C4-2B (cell line): Measurements from ENCODE around the gene ENAH.

ENCODE experiments used
- ZFX ChIP-seq: fragments of 450-650 bp; IDR thresholded peaks from 2 replicates; pipeline ENCODE4 v1.6.1; 2017
- TF ChIP-seq, protein P1 (sequence below): fragments of 450-650 bp; conservative IDR thresholded peaks from 2 replicates; pipeline ENCODE4 v1.5.1; 2017; ENCODE audit warnings: mild to moderate bottlenecking

DNA sequence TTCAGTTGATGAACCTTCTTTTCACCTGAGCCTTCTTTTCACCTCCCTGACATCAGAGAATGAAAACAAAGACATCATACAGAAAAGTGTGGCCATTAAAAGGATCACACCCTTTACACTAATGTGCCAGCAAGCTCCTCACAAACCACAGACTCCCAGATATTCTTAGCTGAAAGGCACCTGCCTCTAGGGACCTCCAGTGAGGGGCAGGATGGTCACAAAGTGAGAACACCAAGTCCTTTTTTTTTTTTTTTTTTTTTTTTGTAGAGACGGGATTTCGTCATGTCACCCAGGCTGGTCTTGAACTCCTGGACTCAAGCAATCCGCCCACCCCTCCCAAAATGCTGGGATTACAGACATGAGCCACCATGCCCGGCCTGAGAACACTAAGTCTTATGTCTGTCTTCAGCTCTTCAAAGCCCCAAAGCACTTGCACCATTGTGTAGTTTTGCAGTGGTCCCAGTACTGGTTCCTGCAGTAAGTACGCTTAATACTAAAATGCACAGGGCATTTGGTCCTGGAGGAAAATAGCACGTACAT lies 166.9 kb downstream of the ENAH start:
- TF ChIP-seq, protein P1, sequence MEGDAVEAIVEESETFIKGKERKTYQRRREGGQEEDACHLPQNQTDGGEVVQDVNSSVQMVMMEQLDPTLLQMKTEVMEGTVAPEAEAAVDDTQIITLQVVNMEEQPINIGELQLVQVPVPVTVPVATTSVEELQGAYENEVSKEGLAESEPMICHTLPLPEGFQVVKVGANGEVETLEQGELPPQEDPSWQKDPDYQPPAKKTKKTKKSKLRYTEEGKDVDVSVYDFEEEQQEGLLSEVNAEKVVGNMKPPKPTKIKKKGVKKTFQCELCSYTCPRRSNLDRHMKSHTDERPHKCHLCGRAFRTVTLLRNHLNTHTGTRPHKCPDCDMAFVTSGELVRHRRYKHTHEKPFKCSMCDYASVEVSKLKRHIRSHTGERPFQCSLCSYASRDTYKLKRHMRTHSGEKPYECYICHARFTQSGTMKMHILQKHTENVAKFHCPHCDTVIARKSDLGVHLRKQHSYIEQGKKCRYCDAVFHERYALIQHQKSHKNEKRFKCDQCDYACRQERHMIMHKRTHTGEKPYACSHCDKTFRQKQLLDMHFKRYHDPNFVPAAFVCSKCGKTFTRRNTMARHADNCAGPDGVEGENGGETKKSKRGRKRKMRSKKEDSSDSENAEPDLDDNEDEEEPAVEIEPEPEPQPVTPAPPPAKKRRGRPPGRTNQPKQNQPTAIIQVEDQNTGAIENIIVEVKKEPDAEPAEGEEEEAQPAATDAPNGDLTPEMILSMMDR = no peak
- no peak for TF ChIP-seq ZFX
